Measurements from ENCODE around the gene INTS6.

DNA sequence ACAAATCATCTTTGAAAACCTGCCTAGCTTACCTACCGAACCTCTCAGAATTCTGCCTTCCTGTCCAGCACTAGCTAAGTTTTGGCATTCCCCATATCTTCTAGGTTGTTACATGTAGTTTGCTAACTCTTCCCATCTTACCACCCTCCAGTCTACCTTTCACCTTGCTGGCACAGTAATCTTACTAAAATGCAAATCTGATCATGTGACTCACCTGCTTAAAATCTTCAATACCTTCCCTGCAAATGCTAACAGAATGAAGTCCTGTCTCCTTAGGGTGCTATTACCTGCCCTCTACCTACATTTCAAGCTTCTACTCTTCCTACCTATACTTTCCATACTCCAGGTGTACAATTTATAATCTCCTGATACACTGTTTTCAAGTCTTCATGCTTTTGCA, 30.4 kb downstream of the INTS6 start:
- no peak for TF ChIP-seq POLR2A (IDR thresholded peaks at IDR 0.05)
- TF ChIP-seq, protein P1, sequence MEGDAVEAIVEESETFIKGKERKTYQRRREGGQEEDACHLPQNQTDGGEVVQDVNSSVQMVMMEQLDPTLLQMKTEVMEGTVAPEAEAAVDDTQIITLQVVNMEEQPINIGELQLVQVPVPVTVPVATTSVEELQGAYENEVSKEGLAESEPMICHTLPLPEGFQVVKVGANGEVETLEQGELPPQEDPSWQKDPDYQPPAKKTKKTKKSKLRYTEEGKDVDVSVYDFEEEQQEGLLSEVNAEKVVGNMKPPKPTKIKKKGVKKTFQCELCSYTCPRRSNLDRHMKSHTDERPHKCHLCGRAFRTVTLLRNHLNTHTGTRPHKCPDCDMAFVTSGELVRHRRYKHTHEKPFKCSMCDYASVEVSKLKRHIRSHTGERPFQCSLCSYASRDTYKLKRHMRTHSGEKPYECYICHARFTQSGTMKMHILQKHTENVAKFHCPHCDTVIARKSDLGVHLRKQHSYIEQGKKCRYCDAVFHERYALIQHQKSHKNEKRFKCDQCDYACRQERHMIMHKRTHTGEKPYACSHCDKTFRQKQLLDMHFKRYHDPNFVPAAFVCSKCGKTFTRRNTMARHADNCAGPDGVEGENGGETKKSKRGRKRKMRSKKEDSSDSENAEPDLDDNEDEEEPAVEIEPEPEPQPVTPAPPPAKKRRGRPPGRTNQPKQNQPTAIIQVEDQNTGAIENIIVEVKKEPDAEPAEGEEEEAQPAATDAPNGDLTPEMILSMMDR (IDR thresholded peaks at IDR 0.05): no peak
- no peak for TF ChIP-seq EP300 (IDR thresholded peaks at IDR 0.05)
